Embryonic facial prominence (tissue), 1 donor: ENCODE measurements around the gene GREB1.

Experiments used
- DNase-seq: peaks from one replicate; pipeline ENCODE4 v3.0.0-alpha.2; 2016; ENCODE audit errors: extremely low spot score

The GREB1 gene, protein sequence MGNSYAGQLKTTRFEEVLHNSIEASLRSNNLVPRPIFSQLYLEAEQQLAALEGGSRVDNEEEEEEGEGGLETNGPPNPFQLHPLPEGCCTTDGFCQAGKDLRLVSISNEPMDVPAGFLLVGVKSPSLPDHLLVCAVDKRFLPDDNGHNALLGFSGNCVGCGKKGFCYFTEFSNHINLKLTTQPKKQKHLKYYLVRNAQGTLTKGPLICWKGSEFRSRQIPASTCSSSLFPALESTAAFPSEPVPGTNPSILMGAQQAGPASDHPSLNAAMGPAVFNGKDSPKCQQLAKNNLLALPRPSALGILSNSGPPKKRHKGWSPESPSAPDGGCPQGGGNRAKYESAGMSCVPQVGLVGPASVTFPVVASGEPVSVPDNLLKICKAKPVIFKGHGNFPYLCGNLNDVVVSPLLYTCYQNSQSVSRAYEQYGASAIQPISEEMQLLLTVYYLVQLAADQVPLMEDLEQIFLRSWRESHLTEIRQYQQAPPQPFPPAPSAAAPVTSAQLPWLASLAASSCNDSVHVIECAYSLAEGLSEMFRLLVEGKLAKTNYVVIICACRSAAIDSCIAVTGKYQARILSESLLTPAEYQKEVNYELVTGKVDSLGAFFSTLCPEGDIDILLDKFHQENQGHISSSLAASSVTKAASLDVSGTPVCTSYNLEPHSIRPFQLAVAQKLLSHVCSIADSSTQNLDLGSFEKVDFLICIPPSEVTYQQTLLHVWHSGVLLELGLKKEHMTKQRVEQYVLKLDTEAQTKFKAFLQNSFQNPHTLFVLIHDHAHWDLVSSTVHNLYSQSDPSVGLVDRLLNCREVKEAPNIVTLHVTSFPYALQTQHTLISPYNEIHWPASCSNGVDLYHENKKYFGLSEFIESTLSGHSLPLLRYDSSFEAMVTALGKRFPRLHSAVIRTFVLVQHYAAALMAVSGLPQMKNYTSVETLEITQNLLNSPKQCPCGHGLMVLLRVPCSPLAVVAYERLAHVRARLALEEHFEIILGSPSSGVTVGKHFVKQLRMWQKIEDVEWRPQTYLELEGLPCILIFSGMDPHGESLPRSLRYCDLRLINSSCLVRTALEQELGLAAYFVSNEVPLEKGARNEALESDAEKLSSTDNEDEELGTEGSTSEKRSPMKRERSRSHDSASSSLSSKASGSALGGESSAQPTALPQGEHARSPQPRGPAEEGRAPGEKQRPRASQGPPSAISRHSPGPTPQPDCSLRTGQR (N-terminal part only)

DNA sequence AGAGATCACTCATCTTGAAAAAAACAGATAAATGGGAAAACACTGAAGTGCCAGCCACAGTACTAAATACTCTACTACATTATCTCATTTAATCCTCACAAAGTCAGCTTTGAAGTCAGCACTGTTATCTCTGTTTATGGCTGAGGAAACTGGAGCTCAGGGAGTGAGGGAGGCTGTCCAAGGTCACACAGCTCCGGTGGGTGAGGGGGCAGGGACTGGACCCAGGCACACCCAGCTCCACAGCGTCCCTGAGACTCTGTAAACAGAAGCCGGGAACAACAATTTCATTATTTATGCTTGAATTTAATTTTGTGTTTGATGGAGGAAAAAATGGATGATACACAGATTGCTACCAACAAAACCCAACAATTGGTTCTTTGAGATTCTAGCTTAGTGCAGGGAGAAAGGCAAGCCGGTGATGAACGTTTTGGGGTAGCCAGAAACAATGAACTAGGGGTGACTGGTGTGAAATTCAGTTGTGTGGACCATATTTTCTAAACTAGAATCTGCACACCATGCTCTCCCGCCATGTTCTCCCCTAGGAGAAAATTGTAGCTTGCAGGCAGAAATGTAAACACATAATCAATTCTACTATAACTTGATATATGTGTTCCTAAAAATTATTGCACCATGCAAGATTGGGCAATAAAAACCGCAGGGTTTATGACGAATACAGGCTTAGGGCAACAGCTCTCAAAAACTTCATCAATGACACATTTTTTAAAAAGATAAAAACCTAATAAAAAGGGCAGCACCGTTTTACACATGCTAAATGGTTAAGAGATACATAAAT, at the start of gene GREB1:
GREB1 (plus strand) TSS at position 768 of the 793 bp plus-strand sequence. CDS start 22,570 bp downstream, outside the sequence.
- DNase-seq, result no peak

DNA sequence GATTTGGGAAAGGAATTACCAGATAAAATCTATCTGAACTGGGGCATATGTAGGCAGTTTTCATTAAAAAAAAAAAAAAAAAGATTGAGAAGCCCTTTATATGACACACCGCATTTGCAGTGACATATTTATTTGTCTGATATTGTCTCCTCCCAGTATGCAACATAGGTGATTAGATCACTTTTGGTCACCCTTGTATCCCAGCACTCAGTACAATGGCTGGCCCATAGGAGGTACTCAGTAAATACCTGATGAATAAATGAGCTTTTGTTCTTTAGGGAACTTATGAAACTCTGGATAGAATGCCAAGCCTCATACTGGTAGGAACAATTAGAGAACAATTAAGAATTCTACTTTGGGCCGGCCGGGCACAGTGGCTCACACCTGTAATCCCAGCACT, 45.0 kb upstream of the GREB1 start:
- no peak for DNase-seq

DNA sequence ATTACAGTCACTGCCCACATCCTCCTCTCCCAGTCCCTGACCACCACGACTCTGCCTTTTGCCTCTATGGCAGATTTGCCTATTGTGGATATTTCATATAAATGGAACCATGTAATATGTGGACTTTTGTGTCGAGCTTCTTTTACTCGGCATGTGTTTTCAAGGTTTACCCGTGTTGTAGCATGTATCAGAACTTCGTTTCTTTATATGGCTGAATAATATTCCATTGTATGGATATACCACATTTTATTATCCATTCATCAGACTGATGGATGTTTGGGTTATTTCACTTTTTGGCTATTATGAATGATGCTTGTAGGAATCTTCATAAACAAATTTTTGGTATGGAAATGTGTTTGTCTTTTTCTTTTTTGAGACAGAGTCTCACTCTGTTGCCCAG, 43.7 kb upstream of the GREB1 start:
- DNase-seq, result no peak

DNA sequence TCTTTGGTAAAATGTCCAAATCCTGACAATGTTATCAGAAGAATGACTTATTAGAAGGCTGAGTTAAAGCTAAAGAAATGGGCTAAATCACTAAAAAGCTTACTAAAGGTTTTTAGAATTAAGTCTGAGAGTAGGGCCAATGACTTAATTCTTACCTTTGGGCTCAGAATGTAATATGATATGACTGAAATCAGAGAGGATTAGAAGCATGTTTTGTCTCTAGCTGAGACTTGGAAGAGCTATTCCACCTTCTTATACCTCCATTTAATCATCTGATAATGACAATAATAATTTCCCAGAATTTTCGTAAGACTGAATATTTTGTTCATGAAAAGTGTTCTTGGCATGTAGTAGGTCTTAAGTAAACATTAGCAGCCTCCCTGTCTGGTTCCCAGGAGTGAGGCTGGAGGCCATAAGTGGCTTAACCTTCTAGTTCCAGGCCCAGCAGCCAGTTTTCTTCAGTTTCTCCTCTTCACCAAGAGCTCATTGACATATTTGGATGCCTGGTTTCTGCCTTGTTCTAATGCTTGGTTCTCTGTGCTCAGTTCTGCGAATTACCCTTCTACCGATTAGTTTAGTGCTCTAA, 42.4 kb upstream of the GREB1 start:
- DNase-seq, result no peak

DNA sequence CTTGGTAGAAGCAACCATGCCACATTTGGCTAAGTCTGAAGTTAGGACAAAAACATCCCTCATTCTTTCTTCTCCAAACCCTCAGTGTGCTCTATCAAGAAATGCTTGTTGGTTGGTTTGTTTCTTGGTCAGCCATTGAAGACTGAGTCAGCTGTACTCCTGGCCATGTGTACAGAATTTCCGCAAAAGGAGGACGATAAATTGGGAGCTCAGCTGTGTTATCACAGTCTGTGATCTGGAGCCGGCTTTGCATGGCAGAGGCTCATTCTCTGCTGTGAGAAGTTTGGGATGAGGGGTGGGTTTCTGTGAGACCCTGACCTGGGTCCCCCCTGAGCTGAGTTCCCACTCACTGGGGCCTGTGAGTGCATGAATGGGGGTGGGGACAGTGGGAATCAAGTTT, 41.6 kb upstream of the GREB1 start:
- DNase-seq, result no peak

DNA sequence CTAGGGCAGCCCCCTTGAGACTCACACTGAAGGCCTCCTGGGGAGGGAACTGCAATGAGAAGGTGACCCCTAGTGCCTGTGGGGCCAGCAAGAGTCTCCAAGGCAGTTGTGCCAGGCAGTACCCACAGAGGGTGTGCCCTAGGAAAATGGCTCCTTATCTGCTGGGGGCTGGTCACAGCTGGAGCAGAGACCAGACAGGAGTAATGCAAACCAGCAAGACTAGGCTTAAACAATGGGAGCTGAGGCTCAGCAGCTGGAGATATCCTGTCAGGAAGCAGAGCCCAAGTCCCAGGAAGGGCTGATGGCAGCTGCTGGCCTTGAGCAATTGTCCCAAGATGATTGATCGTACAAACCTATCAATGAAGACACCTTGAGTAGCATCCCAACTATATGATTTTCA, 41.1 kb upstream of the GREB1 start:
- DNase-seq, result no peak

DNA sequence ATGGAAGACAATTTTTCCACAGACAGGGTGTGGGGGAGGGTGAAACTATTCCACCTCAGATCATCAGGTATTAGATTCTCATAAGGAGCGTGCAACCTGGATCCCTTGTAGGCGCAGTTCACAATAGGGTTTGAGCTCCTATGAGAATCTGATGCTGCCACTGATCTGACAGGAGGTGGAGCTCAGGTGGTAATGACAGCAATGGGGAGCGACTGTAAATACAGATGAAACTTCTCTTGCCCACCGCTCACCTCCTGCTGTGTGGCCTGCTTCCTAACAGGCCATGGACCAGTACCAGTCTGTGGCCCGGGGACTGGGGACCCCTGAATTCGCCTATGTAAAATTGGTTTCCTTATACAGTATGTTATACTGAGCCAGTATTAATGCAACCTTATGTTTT, 40.6 kb upstream of the GREB1 start:
- no peak for DNase-seq

DNA sequence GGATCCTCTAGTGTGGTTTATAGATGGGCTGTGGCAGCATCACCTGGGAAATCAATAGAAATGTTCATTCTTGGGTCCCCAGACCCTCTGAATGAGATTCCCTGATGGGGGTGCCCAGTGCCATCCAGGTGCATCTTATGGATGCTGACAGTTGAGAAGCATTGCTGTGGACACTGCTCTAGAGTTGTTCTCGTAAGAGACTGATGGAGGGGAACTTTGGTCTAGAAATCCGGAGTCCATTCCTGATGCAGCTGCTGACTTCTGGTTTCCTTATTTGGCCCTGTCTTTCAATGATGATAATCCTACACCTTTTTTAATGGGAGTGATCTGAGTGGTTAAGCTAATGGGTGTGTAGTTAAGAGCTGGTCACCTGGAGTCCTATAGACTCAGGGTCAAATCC, 39.5 kb upstream of the GREB1 start:
- DNase-seq, result no peak

DNA sequence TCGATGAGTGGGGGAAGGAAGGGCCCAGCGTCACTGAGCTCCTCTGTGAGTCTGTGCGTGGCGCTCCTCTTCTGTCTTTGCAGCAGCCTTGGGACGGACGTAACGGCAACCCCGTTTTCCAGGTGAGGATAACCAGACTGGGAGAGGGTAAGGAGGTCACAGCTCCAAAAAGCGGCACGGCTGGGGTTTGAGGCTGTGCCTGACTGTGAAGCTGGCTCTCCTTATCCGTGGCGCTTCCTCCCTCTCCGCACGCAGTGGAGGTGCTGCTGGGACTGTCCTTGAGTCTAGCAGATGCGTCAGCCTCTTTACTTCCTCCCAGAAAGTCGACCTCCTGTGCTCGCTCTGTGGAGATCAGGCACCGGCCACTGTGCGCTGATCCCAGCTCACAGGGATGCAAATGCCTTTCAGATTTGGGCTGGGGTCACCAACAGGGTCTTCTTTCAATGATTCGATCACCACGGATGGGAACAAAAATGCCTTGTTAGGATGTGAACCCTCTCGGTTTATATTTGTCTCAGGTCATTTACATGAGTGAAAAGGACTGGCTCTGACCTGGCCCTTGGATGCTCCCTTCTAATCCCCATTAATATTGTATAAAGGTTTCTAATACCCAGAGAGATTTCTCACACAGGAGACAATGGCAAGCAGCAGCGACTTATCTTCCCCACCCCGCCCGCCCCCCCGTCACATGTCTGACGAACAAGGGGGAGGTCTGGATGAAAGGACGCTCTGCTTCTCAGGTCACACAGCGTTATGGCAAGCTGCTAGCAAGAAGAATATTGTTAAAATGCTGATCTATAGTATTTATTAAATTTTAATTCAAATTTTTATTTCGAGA, 37.8 kb upstream of the GREB1 start:
- no peak for DNase-seq

DNA sequence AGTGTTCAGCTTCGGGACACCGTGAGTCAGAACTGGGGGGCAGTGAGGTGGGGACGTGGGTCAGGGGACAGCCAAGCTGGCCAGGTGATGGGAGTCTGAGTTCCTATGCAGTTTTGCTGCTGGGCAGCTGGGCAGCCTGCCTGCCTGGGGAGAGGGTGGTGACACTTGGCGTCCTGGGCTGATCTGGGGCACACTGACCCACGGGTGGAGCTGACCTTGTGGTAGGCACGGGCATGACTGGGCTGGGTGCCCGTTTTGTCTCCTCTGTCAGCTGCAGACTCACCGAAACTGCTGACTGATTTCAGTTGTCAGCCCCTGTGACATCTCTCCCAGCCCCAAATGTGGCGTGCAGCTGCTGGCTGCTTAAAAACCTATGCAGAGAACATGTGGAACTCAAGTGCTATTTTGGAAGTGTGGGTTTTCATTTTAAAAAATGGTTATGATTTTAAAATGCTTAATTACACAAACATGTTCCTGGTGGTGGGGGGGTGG, 35.3 kb upstream of the GREB1 start:
- DNase-seq, result no peak

DNA sequence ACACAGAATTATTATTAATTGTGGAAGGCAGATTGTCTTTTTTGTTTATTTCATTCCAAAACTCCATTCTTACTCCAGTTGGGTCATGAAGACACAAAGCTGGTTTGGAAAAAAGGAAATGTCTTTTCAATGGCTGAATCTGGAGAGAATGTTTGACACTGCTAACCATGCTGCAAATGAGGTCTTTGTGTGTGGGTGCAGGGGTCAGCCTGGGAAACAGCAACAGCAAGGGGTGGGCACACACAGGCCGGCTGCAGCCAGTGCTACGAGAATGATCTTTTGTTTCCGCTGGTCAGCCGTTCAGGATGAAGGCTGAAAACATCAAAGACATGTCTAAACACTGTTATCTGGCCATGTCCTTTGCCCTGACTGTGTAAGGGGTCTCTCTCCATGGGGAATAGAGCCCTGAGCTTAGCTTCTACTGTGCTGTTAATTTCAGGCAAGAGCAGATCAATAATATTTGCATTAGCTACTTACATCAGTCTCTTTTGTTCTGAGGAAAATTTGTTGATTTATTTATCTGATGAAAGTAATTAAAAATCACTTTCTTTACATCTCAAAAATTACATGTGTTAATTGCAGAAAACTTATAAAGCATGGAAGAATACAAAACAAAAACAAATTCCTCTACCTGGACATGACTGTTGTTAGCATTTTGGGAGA, 34.6 kb upstream of the GREB1 start:
- no peak for DNase-seq

DNA sequence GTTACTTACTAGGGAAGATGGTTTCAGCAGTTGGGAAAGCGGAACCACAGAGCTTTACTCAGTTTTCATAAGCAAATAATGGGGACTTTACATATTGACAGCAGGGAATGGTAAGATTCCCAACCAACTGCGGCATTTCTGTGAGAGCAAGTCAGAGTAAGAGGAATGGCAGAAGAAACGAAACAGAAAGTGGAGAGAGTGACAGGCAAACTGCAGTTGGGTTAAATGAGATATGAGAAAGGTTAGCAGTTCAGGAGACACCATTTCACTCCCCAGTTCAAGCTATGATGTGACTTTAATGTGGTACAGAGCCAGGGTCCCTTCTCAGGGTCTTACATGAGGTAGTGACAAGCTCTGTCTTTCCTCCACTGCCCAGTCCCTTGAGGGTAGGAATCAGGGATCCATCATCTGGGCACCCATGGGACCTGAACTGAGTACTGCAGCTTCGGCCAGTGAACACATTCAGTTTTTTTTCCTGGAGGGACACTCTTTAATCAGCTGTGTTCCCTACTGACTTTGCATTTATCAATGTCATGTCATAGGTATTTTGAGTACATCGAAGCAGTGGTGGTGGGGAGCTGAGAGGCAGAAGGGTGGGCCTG, 33.0 kb upstream of the GREB1 start:
- DNase-seq, result no peak

DNA sequence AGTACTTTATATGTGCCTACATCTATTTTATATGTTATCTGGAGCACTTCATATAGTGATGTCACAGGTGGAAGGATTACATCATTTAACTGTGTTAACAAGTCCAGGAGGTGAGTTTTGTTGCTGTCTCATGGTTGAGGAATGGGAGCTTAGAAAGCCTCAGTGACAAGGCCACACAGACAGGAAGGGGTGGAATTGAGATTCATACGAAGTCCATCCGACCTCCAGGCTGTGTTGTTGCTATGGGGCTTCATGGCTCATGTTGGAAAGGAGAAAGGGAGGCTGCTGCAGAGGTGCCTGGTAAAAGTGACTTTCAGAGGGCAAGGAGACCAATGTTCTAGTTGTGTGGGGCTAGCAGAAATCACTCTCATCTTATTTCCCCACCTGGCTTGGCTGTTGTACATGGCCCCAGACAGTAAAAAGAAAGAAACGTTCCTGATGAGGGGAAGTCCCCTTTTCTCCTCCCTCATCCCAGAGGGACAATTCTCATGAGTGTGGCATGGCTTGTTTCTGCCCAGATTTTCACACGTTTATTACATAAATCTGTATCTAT, 31.0 kb upstream of the GREB1 start:
- DNase-seq, result no peak

DNA sequence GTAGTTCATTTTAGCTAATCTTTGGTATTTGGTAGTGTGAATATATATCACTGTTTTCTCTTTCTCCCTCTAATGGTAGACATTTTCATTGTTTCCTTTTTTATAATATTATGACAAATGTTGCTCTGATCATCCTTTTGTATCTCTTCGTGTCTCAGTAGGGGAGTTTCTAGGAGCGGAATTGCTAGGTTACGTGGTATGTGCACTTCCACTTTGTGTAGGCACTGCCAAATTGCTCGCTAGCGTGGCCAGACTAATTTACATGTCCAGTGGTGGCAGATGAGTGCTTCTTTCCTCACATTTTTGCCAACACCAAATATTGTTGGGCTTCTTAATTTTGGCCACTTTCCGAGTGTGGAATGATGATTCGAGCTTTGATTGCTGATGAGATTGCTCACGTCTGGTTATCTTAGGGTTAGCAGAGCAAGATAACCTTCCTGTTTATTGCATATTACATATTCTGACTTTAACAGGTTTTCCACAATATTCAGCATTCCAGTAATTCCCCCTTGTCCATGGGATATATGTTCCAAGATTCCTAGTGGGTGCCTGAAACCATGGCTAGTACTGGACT, 30.4 kb upstream of the GREB1 start:
- DNase-seq, result no peak

DNA sequence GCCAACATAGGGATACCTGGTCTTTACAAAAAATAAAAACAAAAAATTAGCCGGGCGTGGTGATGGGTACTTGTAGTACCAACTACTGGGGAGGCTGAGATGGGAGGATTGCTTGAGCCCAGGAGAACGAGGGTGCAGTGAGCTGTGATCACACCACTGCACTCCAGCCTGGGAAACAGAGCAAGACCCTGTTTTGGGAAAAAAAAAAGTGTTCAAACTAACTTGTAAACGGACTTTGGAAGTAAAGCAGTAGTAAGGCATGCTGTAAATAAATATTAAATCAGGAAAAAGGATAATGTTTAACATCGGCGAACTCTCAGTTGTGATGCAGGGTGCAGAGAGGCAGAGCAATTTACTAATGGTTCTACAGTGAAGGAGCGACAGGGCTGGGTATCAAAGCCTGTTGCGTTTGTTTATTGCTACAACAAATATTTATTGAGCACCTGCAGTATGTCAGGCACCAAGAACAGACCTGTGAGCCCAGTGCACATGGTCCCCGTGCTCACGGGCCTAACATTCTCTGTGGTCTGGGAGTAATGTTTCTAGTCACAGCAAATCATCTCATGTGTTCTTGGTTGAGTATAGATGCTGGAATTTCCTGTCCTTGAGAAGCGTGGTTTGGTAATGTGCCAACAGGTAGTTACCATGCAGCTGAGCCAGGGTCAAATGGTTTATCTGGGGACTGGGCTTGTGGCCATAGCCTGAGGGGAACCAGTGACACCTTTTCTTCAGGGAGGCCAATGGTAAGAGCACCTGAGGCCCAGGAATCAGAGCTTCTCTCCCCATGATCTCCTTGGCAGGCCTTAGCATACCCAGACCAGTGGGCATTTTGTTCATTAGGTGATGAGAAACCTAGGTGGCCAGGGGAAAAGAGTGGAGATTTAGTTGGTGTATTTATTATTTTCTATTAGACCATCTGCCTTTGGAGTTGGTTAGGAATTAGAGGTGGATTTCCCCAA, 27.9 kb upstream of the GREB1 start:
- no peak for DNase-seq

DNA sequence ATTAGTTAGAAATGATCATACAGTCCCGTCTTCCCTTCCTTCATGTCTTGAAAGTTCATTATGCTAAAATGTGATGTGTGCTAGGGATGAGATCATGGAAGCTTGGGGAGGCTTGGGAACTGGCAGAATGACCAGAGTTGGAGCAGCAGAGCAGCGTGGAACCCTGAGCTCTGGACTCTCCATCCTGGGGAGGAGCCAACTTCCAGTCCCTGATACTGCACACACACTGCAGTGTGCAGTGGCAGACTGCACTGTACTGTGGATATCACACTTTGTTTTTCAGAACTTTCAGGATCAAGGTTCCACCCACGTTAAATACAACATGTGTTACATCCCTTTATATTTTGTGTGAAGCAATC, 27.3 kb upstream of the GREB1 start:
- DNase-seq, result no peak

DNA sequence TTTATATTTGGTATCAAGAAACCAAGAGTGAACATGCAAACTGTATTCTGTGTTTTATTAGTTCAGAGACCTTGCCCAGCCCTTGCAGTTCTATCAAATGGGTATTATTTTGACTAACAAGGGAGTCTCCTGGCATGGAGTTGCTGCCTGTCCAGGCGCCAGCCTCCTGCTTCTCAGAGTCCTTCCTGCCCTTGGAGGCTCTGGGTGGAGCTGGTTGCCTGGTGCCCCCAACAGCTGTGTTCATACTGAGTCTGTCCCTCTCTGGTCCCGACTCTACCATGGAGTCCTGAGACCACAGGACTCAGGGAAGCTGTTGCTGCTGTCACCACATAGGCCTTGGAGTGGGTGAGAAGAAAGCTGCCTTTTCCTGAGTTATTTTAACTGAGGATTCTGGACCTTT, 26.3 kb upstream of the GREB1 start:
- no peak for DNase-seq
